Hepatocyte (in vitro differentiated cells): ENCODE data around the gene IL34. TPM values are rescaled to one million over a fixed set of nuclear protein-coding genes. Genes with fewer than 3 reads are reported as not detected.
A peak's percentile ranks its signal among the peaks of the same experiment; 100 is the strongest.

Experiments
- DNase-seq: peaks from one replicate; pipeline ENCODE4 v3.0.0-alpha.2; 2016; ENCODE audit warnings: low spot score
- H2AFZ ChIP-seq: fragments of 200-600 bp; sonication (generic); 2 replicates; pipeline ENCODE4 v1.6.0; 2016; ENCODE audit warnings: antibody characterized with exemption, mild to moderate bottlenecking
- H3K27ac ChIP-seq: fragments of 200-600 bp; sonication (generic); 2 replicates; pipeline ENCODE4 v1.5.1; 2016; ENCODE audit warnings: mild to moderate bottlenecking
- H3K27me3 ChIP-seq: fragments of 200-600 bp; sonication (generic); 2 replicates; pipeline ENCODE4 v1.6.1; 2016
- H3K36me3 ChIP-seq: fragments of 200-600 bp; sonication (generic); replicated peaks from 2 replicates; pipeline ENCODE4 v1.5.1; 2016; ENCODE audit warnings: low read depth; ENCODE audit not compliant: insufficient read depth
- H3K4me1 ChIP-seq: fragments of 200-600 bp; sonication (generic); 2 replicates; pipeline ENCODE4 v1.5.1; 2016; ENCODE audit warnings: mild to moderate bottlenecking, moderate library complexity; ENCODE audit not compliant: insufficient read depth
- H3K4me2 ChIP-seq: fragments of 200-600 bp; sonication (generic); 2 replicates; pipeline ENCODE4 v1.6.0; 2016
- H3K4me3 ChIP-seq: fragments of 200-600 bp; sonication (generic); 2 replicates; pipeline ENCODE4 v1.5.1; 2016; ENCODE audit warnings: mild to moderate bottlenecking
- H3K79me2 ChIP-seq: fragments of 200-600 bp; sonication (generic); 2 replicates; pipeline ENCODE4 v1.6.0; 2017; ENCODE audit warnings: mild to moderate bottlenecking
- H3K9me2 ChIP-seq: fragments of 200-600 bp; sonication (generic); replicated peaks from 2 replicates; pipeline ENCODE4 v1.6.0; 2017; ENCODE audit warnings: mild to moderate bottlenecking; ENCODE audit not compliant: insufficient read depth
- H3K9me3 ChIP-seq: fragments of 200-600 bp; sonication (generic); 2 replicates; pipeline ENCODE4 v1.5.1; 2016; ENCODE audit warnings: low read depth, mild to moderate bottlenecking
- H4K20me1 ChIP-seq: fragments of 200-600 bp; sonication (generic); 2 replicates; pipeline ENCODE4 v1.6.0; 2016; ENCODE audit warnings: mild to moderate bottlenecking; ENCODE audit not compliant: insufficient read depth, poor library complexity, severe bottlenecking
- CTCF ChIP-seq: fragments of 200-600 bp; sonication (generic); IDR thresholded peaks from 2 replicates; pipeline ENCODE4 v1.5.1; 2016; ENCODE audit warnings: antibody characterized with exemption, mild to moderate bottlenecking; ENCODE audit not compliant: poor library complexity
- EZH2 ChIP-seq: fragments of 200-600 bp; sonication (generic); IDR thresholded peaks from 2 replicates; pipeline ENCODE4 v1.6.1; 2016; ENCODE audit warnings: antibody characterized with exemption, mild to moderate bottlenecking, borderline replicate concordance
- EZH2phosphoT487 ChIP-seq: fragments of 200-600 bp; sonication (generic); IDR thresholded peaks from one replicate; pipeline ENCODE4 v1.6.1; 2018; ENCODE audit warnings: antibody characterized with exemption, mild to moderate bottlenecking, low read depth, moderate library complexity; ENCODE audit not compliant: unreplicated experiment, severe bottlenecking
- WGBS: methylation state at CpG from one replicate; pipeline ENCODE4 v1.1.6; 2016; ENCODE audit warnings: low lambda C conversion rate; ENCODE audit errors: missing lambda C conversion rate; 5-methylcytosine and 5-hydroxymethylcytosine counted together
- polyA plus RNA-seq: library from polyadenylated mRNA; unstranded; fragments of >200 nt; fragmentation: Nextera tagmentation; extraction: Ambion mirVana; gene quantifications from 2 replicates; pipeline ENCODE4 v1.2.1, GENCODE V29; 2016
- total RNA-seq: library from RNA; depleted of rRNA; stranded (reverse); fragments of >200 nt; gene quantifications from 2 replicates; pipeline ENCODE4 v1.2.3, GENCODE V29; 2014

Gene IL34
- total and polyA plus RNA-seq, 2 experiments from 2014 or later, result 0.48 to 2.2 TPM

DNA sequence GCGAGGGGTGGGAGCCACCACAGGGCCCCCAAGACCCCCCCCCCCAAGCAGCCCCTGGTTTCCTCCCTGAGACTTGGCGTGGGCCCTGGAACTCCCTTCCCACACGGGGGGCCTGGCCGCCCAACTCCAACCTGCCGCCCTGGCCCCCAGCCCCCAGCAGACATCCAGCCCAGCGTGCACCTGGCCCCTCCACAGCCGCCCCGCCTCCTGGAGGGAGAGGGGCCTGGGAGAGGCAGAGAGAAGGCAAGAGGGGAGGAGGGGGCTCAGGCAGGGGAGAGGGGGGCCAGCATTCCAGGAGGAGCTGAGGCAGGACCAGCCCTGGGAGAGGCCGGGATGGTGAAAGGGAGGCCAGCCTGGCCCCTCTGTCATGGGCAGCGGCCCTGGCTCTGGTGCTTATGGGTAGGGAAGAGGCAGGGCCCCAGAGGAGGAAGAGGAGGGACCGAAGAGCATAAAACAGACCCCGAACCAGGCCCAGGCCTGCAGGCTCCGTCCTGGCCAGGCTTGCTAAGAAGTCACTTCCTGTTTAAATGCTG lies 16.7 kb downstream of the IL34 start:
- Histone ChIP-seq H3K27me3 (no peaks in the 10 kb centered on the region), H3K4me2 (no peak overlapping the region), H3K9me3 (no peaks in the 10 kb centered on the region), H3K27ac (no peak overlapping the region), H3K4me3 (no peak overlapping the region), H3K36me3 (no peaks in the 10 kb centered on the region), H4K20me1 (peaks cover 2% of the 10 kb centered on the region), H3K4me1 (no peaks in the 10 kb centered on the region), H3K79me2 (no peaks in the 10 kb centered on the region), H2AFZ (no peak overlapping the region), H3K9me2 (no peaks in the 10 kb centered on the region)
- no peak for DNase-seq
- TF ChIP-seq EZH2 (no peak), EZH2phosphoT487 (no peak)
- WGBS, result 91% methylated on average over 8 of the region's 13 CpGs

DNA sequence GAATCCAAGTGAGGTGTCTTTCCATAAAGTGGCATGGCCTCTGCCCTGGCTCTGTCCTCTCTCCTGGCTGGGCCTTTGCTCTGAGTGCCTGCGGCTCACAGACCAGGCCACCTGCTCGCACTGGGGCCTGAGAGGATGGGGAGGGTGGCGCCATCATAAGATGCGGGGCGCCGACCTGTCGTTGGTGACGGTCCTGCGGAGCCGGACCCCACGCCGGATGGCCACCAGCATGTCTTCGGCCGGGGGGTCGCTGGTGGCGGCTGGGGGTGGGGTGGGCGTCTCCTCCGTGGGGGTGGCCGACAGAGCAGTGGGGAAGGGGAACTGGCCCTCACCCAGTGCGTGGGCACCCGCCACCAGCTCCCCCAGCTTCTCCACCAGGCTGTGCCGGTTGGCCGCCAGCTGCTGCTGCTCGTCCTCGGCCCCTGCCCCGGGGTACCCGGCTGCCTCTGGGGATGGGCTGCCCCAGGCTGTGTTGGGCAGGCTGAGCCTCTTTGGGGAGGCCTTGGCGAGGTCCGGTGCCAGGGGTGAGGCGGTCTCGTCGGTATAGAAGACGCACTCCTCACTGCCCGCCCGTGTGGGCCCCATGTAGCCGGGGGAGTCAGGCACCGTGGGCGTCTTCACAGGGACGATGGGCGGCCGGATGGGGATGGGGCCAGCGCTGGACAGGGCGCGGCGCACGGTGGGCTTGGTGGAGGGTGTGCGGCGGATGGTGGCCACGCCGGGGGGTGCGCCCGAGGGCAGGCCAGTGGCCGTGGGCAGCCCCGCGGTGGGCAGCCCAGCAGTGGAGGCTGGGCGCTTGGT lies 17.4 kb downstream of the IL34 start:
- no peaks in the 10 kb centered on the region for H3K9me2 ChIP-seq
- DNase-seq, result no peak

DNA sequence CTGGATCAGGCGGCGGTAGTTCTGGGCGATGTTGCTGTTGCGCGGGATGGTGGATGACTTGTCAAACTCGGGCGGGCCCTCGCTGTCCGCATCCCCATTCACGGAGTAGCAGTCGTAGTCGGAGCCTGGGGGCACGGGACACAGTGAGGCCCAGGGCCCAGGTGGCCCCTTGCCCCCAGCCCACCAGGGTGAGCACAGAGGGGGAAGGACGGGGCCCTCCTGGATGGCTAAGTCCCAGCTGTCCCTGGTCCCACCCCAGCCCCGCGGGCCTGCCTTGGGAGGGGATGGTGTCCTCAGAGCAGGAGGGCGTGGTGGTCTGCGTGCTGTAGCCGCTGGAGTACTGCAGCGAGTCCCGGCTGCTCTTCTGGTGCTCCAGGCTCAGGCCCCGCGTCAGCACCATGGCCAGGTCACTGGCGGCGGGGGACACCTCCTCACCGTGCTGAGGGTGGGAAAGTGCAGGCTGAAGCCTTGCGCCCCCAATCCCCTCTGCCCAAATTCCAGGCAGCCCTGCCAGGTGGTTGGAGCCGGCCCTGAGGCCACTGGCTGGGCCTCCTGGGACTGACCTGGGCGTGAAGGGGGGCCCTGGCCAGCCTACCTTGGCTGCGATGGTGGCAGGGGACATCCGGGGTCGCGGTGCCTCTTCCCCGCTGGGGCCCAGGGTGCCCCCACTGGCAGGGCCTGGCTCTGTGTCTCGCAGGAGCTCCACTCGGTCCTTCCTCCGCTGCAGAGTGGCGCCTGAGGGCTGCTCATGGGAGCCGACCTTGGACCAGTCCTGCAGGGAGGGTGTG lies 18.2 kb downstream of the IL34 start:
- TF ChIP-seq CTCF, result no peak
- TF ChIP-seq EZH2phosphoT487, result no peak
- H2AFZ ChIP-seq, result no peak overlapping the region
- H3K79me2 ChIP-seq, result no peaks in the 10 kb centered on the region
- H3K9me3 ChIP-seq, result no peaks in the 10 kb centered on the region
- no peaks in the 10 kb centered on the region for H3K36me3 ChIP-seq
- no peaks in the 10 kb centered on the region for H3K9me2 ChIP-seq
- H4K20me1 ChIP-seq, result peaks cover 2% of the 10 kb centered on the region
- WGBS, result 95% methylated on average over 35 of the region's 39 CpGs
- no peaks in the 10 kb centered on the region for H3K27me3 ChIP-seq
- H3K4me3 ChIP-seq, result no peak overlapping the region
- no peak overlapping the region for H3K27ac ChIP-seq
- DNase-seq, result peak; percentile 4
- H3K4me2 ChIP-seq, result no peak overlapping the region
- H3K4me1 ChIP-seq, result no peaks in the 10 kb centered on the region

More for the DNA sequence above, 17.4 kb downstream of the IL34 start:
- no peak overlapping the region for H3K4me2 ChIP-seq
- no peaks in the 10 kb centered on the region for H3K9me3 ChIP-seq
- no peaks in the 10 kb centered on the region for H3K27me3 ChIP-seq
- H4K20me1 ChIP-seq, result peaks cover 2% of the 10 kb centered on the region
- TF ChIP-seq EZH2phosphoT487 (no peak), CTCF (no peak), EZH2 (no peak)
- no peak overlapping the region for H3K27ac ChIP-seq
- no peaks in the 10 kb centered on the region for H3K36me3 ChIP-seq
- no peaks in the 10 kb centered on the region for H3K79me2 ChIP-seq
- H3K4me1 ChIP-seq, result no peaks in the 10 kb centered on the region
- 98% methylated on average over 42 of the region's 56 CpGs for WGBS
- H2AFZ ChIP-seq, result no peak overlapping the region
- no peak overlapping the region for H3K4me3 ChIP-seq
